ENCODE measurements around the gene ASS1. TPM values are rescaled to one million over a fixed set of nuclear protein-coding genes. Genes with fewer than 3 reads are reported as not detected.

ASS1 gene
- total and polyA plus RNA-seq, 10 donors, result 15.4 to 37.4 (median 26.6) TPM

DNA sequence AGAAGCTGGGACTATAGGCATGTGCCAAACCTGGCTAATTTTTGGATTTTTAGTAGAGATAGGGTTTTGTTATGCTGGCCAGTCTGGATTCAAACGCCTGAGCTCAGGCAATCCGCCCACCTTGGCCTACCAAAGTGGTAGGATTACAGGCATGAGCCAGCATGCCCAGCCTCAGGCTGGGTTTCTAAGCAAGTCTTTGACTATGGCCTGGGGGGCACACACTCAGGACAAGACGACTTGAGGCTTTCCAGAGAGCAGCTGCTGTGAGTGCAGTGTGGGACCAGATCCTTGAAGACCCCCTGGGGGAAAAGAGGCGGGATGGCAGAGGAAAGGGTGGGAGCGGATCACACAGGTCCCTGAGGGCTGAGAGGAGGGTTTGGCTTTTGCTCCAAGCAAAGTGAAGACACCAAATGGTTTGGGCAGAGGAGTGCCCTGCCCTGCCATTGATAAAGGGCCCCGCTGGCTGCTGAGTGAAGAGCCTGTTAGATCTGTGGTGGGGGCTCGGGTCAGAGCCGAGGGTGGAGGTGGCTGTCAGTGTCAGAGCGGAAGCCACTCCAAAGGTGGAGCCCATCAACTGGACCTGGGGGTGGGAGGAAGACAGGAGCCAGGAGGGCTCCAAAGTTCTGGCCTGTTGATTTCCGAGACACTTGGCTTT is 87.8 kb downstream of the ASS1 start:
- DNase-seq, result no peak
- Histone ChIP-seq H3K36me3 (no peaks in the 10 kb centered on the region), H3K9me3 (no peaks in the 10 kb centered on the region), H3K4me3 (no peak overlapping the region), H3K27me3 (replicated peaks in 1 of 7) (peaks cover 0 to 63% (median 32%) of the 10 kb centered on the region in 7 donors), H3K4me1 (peaks cover 5 to 21% (median 13%) of the 10 kb centered on the region in 6 donors), H3K27ac (no peak overlapping the region)
- intact Hi-C loops (cut with DNase I; ENCODE audit: low total_unique reads), result no loop called here
- no peak for TF ChIP-seq POLR2AphosphoS5 (IDR thresholded peaks at IDR 0.05)
- TF ChIP-seq, protein P1, sequence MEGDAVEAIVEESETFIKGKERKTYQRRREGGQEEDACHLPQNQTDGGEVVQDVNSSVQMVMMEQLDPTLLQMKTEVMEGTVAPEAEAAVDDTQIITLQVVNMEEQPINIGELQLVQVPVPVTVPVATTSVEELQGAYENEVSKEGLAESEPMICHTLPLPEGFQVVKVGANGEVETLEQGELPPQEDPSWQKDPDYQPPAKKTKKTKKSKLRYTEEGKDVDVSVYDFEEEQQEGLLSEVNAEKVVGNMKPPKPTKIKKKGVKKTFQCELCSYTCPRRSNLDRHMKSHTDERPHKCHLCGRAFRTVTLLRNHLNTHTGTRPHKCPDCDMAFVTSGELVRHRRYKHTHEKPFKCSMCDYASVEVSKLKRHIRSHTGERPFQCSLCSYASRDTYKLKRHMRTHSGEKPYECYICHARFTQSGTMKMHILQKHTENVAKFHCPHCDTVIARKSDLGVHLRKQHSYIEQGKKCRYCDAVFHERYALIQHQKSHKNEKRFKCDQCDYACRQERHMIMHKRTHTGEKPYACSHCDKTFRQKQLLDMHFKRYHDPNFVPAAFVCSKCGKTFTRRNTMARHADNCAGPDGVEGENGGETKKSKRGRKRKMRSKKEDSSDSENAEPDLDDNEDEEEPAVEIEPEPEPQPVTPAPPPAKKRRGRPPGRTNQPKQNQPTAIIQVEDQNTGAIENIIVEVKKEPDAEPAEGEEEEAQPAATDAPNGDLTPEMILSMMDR (IDR thresholded peaks at IDR 0.05 in 8 of 11, conservative IDR thresholded peaks at IDR 0.05 in 3 of 11), result no peak
- no peak for TF ChIP-seq POLR2A (IDR thresholded peaks at IDR 0.05)
- 78 to 88% (median 83%) methylated on average over 7 to 10 of the region's 10 CpGs for WGBS, 5 donors

DNA sequence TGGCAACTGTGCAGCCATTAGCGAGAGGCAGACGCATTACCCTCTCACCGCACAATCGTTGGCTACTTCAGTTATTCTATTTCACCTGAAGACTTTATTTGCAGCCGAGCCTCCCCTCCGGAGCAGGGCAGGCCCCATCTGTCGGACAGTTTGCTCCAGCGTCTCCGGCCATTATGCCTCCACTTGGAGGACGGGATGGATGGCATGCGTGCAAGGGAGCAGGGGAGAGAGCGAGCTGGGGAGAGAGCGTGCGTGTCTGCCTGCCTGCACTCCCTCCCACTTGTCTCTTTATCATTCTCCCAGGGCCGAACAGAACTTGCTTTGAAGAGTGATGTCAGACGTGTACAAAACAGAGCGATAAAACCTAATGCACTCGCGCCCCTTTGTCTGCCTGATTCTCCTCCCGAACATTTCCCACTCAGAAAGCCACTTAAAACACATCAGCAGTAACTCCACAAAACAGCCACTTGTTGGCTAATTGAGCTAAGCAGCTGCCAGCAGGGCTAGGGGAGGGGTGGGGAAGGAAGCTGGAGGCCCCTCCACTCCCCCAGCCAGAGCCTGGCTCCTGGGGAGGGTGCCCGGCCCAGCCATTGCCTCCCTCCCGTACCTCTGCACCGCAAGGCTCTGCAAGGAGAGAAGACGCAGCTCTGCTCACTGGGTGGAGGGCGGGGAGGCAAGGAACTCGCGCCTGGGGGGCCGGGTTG is 91.2 kb downstream of the ASS1 start:
- Histone ChIP-seq H3K4me3 (peak overlapping the region in 1 of 8 donors; percentile 10), H3K27me3 (replicated peaks in 1 of 7) (peaks cover 0 to 88% (median 46%) of the 10 kb centered on the region in 7 donors), H3K36me3 (no peaks in the 10 kb centered on the region)

DNA sequence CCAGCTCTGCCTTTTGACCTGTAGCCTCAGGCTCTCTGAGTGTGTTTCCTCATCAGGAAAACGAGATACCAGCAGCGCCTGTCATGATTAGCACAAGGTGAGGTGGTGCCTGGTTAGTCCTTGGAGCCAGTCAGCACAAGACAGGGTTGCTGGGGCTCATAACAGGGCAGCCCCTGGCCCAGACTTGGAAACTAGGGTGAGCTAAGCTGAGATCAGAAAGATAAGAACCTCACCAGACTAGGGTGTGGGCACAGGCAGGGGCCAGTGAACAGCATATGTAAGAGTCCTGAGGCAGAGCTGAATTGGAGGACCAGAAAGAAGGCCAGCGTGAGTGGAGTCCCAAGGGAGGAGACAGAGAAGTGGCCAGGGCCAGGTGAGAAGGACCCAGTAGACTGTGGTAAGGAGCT is 91.9 kb downstream of the ASS1 start:
- intact Hi-C loops (cut with DNase I; ENCODE audit: low total_unique reads), result no loop called here
- Histone ChIP-seq H3K36me3 (no peaks in the 10 kb centered on the region), H3K4me3 (no peak overlapping the region), H3K4me1 (peaks cover 7 to 25% (median 16%) of the 10 kb centered on the region in 6 donors), H3K27me3 (replicated peaks in 1 of 7) (peaks cover 0 to 95% (median 50%) of the 10 kb centered on the region in 7 donors), H3K27ac (no peak overlapping the region), H3K9me3 (no peaks in the 10 kb centered on the region)
- TF ChIP-seq POLR2A (IDR thresholded peaks at IDR 0.05) (no peak), POLR2AphosphoS5 (IDR thresholded peaks at IDR 0.05) (no peak)
- TF ChIP-seq, protein P1 (IDR thresholded peaks at IDR 0.05 in 8 of 11, conservative IDR thresholded peaks at IDR 0.05 in 3 of 11), result no peak
- WGBS, 5 donors, result 51 to 68% (median 61%) methylated on average over 3 of the region's 3 CpGs
- no peak for DNase-seq

More for the DNA sequence above, 91.2 kb downstream of the ASS1 start:
- H3K27ac ChIP-seq, result no peak overlapping the region
- intact Hi-C loops (cut with DNase I; ENCODE audit: low total_unique reads), result no loop called here
- TF ChIP-seq, protein P1 (IDR thresholded peaks at IDR 0.05 in 8 of 11, conservative IDR thresholded peaks at IDR 0.05 in 3 of 11), result no peak
- TF ChIP-seq POLR2AphosphoS5 (IDR thresholded peaks at IDR 0.05), result peak in 1 of 3 donors; percentile 41
- TF ChIP-seq POLR2A (IDR thresholded peaks at IDR 0.05), result no peak
- no peak for DNase-seq
- peaks cover 7 to 25% (median 16%) of the 10 kb centered on the region in 6 donors for H3K4me1 ChIP-seq
- no peaks in the 10 kb centered on the region for H3K9me3 ChIP-seq
- WGBS, 5 donors, result 5 to 18% (median 13%) methylated on average over 20 to 28 of the region's 28 CpGs

Data from spleen (tissue), 11 donors.